H1 (cell line): Measurements from ENCODE around the gene GPR21. TPM values are rescaled to one million over a fixed set of nuclear protein-coding genes. Genes with fewer than 3 reads are reported as not detected.

ENCODE experiments used
- CBX5 ChIP-seq: fragments of 300-800, 300-1000 bp; sonication (generic); IDR thresholded peaks from 2 replicates; pipeline ENCODE4 v1.7.1; 2016; ENCODE audit warnings: antibody characterized with exemption, low read length, low read depth
- CEBPB ChIP-seq: IDR thresholded peaks from 2 replicates; pipeline ENCODE4 v1.6.1; 2012; ENCODE audit warnings: low read depth, low read length
- CTBP2 ChIP-seq: IDR thresholded peaks from 2 replicates; pipeline ENCODE4 v1.7.0; 2011; ENCODE audit warnings: borderline replicate concordance, mild to moderate bottlenecking, moderate library complexity, mixed read lengths, low read length; ENCODE audit not compliant: insufficient read depth, insufficient read length
- HDAC2 ChIP-seq, 2 experiments: fragments of 300-600 bp in 1 of 2; sonication (generic) in 1 of 2; IDR thresholded peaks; 2 replicates each; pipeline ENCODE4 v1.6.1; 2011 to 2012; ENCODE audit warnings: low read depth in 2 of 2, low read length in 2 of 2, mild to moderate bottlenecking in 2 of 2, moderate library complexity in 2 of 2, borderline replicate concordance in 1 of 2, inconsistent platforms in 1 of 2
- polyA plus RNA-seq, 7 experiments: library from polyadenylated mRNA; depleted of rRNA in 3 of 7; stranded (reverse) in 5 of 7; unstranded in 2 of 7; fragments of >200 nt in 5 of 7; fragments of 200-250 nt in 2 of 7; gene quantifications; 1 replicate in 5 of 7; 2 replicates in 1 of 7; 4 replicates in 1 of 7; pipeline versions ENCODE4 v1.2.1 to v1.2.3, GENCODE V29; 2011 to 2013; ENCODE audit warnings: missing spikeins in 2 of 7, mixed read lengths in 2 of 7
- total RNA-seq: library from RNA; stranded (reverse); fragmentation: NEBNext Ultra II Directional; extraction: Animal tissue kit (Norgen Biotek cat#: 25700); gene quantifications from 2 replicates; pipeline ENCODE4 v1.2.1, GENCODE V29; 2021

The GPR21 gene
- total and polyA plus RNA-seq, 2 of the 8 experiments (the other 6 are each of a cell fraction or from before 2014, with no cell fraction given): 0.58 to 0.71 TPM

GRCh38 chr9:122986010-122986409 lies 47.5 kb upstream of the GPR21 start (continued):
- TF ChIP-seq CBX5: no peak
- no peak for TF ChIP-seq CEBPB
- no peak for TF ChIP-seq HDAC2 (IDR thresholded peaks at IDR 0.05; ENCODE audit: borderline replicate concordance in 1 of 2, low read depth in 2 of 2, low read length in 2 of 2)
- TF ChIP-seq CTBP2: no peak
